HG03378 (cell line): ENCODE data around the gene PPIE.
"Not testable (repeated sequence)": the region's sequence is repeated elsewhere in the genome, so short reads cannot be mapped to it uniquely, and the experiment has no call there.

Source experiments
- ATAC-seq: cut with Tn5 transposase; IDR thresholded peaks from one replicate; pipeline ENCODE4 v1.9.1; 2021; ENCODE audit warnings: mild to moderate bottlenecking, moderate library complexity; ENCODE audit not compliant: unreplicated experiment

Gene PPIE

DNA sequence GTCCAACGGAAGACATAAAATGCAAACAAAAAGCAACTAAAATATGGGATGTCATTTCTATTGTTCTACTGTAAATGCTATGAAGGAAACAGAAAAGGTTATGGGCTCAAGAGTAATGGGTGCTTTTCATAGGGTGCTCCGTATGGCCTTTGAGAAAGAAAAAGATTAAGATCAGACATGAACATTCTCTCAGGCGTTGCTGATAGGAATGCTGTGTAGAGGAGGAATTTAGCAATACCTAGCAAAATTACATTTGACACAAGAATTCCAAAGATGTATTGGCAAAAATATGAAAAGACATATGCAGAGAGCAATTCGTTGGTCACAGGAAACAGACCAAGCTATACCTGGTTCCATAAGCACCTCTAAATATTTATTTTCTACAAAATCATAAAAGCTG lies 38.2 kb downstream of the PPIE start:
- ATAC-seq: no peak

DNA sequence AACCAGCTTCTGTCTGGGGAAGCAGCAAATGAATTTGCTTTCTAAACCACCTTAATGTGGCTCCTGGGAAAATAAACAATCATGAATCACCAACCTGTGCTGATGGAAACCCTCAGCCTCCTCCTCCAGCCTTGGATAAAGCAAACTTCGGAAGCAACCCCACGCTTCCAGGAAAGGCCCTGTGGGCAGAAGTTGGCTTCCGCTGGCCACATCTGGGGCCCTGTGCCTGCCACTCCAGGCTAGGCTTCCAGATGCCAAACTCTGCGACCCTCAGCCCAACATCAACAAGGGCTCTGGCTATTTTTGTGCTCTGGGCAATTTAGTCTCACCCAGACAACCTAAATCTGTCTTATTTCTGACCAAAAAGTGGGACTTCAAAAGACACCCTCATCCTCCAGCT lies 38.6 kb downstream of the PPIE start:
- no peak for ATAC-seq

DNA sequence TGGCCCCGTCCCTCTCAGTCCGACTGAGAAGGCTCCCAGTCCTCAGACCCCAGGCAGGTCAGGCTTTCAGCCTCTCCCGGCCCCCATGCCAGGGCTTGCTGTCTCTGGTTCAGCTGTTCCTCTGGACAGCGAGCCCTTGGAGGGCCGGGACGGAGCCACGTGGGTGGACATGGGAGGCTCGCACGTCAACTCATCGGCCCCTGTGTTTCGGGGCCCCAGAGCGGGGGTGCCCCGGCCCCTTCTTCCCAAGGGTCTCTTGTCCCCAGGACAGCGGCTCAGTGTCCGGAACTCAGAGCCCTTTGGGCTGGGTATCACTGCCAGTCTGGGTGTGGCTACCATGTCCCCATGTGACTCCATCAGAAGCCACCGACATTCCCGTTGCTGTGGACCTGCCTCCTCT lies 39.2 kb downstream of the PPIE start:
- not testable (repeated sequence) for ATAC-seq

DNA sequence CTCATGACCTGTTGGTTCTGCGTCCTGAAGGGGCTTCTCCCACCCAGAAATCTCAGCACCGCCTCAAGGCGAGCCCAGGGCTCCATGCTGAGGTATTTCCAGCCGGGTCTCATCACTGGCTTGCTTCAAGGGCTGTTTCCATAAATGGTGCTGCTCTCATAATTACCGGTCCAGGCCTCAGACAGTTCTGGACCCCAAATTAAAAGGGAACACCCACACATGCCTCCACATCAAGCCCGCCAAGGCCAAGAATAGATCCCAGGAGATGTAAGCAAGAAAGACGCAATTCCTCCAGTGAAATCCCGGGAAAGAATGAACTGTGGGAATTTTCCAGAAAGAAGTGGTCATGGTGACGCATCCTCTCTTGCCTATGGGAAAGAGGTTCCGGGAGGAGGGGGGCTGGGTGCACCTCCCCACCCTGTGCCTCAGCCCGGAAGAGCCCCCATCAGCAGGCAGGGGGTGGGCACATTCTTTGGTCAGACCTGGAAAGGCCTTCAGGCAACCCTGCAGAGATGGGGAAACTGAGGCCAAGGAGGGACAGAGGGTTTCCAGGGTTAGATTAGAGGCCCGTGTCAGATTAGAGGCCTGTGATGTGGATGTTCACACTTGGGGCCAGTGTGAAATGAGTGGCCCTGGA lies 39.9 kb downstream of the PPIE start:
- ATAC-seq: not testable (repeated sequence)

DNA sequence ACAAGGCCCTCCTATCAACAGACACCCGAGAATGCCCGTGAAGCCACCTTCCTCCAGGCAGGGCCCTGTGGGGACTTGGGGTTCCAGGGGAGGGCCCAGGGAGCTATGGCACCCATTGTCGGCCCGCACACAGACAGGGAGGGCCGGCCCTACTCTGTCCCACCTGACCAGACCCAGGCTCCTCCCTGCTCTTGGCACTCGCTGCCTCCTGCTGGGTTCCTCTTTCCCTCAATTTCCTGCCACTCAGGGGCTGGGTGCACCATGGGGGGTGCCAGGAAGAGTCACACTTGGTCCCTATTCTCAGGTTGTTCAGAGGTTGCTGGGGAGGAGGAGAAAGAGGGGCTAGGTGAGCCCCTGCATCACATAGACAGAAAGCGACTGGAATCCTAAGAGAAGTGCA lies 40.5 kb downstream of the PPIE start:
- no peak for ATAC-seq

DNA sequence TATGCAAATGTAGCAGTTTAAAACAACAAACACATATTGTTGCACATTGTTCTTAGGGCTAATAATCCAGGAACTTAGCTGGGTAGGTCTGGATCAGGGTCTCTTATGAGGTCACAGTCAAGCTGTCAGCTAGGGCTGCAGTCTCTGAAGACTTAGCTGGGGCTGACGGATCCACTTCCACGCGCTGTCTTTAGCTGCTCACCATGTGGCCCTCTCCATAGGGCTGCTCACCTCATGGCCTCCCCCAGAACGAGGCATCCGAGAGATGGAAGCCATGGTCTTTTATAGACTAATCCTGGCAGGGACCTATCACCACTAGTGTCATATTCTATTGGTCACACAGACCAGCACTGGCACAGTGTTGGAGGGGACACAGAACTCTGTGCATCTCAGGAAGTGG lies 41.1 kb downstream of the PPIE start:
- ATAC-seq: no peak

DNA sequence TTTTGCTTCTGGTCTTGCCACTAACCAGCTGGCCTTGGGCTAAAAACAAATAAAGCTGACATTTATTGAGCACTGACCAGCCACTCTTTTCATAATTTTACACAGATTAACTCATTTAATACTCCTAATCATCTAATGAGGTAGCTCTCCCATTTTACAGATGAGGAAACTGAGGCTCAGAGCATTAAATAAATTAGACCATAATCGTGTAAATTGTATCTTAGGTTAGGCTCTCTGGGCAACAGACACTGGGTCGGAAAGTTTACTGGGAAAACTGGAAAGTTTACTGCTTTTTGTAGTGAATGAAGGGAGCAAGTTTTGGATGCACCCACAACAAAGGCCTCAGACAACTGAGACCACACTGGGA lies 42.6 kb downstream of the PPIE start:
- no peak for ATAC-seq

DNA sequence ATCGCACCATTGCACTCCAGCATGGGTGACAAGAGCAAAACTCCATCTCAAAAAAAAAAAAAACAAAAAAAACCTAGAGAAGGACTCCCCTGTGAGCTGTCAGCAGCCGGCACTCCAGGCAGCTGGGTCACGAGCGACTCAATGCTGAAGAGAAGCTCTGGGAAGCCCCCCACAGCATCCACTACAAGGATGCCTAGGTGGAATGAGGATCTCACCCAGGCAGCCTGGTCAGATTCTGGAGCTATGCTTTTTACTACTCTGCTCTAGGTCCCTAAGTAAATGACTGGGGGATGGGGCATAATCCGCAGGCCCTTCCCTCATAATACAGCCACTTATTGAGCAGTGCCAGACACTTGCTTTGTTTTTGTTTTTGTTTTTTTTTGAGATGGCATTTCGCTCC lies 43.4 kb downstream of the PPIE start:
- ATAC-seq: no peak

DNA sequence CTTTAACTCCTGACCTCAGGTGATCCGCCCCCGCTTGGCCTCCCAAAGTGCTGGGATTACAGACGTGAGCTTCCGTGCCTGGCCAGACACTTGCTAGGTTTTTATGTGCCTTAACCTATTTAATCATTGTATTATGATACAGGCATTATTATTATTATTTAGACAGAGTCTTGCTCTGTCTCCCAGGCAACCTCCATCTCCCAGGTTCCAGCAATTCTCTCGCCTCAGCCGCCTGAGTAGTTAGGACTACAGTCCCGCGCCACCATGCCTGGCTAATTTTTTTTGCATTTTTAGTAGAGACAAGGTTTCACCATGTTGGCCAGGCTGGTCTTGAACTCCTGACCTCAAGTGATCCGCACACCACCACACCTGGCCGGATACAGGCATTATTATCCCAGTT lies 44.0 kb downstream of the PPIE start:
- ATAC-seq: not testable (repeated sequence)

DNA sequence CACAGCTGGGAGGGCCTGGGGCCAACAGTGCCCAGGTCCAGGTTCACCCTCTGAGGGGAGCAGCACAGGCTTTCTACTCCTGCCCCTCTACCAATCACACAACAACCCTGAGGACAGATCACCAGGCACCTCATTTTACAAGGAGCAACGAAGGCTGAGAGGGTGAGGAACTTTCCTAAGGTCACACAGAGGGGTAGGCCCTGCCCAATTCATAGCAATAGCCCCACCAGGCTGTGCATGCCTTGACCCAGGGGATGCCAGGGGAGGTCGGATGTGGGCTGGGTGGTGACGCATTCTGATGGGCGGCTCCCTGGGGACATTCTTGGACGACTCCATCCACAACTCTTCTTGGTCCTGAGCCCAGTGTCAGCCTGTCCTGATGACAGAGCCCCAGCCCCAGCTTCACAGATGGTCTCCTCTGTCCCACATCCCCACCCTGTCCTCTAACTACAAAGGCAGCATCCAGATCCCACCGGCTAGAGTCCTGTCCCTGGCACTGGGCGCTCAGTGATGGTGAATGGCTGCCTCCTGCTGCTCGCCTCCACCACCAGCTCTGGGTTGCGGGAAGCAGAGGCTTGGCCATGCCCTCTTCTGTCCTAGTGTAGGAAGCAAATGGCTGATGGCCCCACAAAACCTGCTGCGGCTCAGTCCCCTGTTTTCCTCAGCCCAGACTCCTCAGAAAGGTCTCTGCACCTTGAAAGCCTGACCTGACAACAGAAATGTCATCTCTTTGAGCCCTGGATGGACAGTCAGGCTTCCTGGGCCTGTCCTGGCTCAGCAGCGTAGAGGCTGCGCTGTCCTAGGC lies 47.8 kb downstream of the PPIE start:
- not testable (repeated sequence) for ATAC-seq

DNA sequence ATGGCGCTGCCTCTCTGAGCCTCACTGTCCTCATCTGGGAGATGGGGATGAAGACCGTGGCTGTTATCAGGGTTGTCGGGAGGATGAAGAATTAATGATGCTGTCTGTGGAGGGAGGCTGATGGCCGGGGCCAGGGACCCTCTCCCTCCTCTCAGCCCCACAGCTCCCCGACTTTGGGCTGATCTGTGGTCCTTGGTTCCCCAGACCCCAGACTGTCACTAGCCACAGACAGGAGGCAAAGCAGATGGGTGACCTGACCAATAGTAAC lies 48.4 kb downstream of the PPIE start:
- not testable (repeated sequence) for ATAC-seq

DNA sequence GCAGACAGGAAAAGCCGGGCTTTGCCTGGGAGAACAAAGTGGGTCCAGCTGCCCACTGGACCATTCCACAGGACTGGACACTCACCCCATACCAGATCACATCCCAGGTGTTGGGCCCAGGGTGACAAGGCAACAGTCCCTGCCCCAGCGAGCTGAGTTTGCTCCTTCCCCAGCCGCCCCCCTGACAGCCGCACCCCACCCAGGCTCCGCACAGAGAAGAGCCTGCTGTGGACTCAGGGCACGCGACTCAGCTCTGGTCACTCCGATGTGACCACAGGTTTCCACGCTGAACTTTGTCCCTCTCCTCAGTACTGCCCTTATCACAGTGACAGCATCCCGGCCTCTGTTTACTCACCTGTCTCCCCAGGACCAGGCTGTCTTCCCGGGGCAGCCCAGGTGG lies 48.8 kb downstream of the PPIE start:
- ATAC-seq: no peak

DNA sequence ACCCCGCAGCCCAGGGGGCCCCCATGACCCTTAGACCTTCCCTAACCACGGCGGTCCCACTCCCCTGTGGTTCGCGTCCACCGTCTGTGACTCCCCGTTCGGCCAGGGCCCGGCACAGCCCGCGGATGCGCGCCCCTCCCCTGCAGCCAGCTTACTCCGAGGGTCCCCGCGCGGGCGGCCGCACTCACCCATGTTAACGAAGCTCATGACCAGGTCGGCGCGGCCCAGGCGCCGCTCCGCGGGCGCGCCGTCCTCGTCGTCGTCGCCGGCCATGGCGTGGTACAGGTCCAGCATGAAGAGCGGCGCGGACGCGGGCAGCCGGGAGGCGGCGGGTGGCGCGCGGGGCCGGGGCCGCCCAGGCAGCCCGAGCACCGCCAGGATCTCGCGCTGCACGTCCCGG lies 49.3 kb downstream of the PPIE start:
- ATAC-seq: not testable (repeated sequence)

DNA sequence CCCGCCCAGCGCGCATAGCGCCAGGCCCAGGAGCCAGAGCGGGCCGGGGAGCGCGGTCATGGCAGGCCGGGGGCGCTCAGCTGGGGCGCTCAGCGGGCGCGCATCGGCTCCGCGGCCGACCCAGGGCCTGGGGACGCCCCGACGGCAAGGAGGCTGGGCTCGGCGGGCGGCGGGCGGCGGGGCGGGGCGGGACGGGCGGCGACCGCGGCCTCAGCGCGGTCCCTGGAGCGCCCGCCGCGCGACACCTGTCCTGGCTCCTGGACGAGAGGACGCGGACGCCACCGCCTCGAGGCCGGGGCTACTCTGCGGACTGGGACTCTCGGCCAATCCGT lies 49.7 kb downstream of the PPIE start:
- ATAC-seq: no peak

DNA sequence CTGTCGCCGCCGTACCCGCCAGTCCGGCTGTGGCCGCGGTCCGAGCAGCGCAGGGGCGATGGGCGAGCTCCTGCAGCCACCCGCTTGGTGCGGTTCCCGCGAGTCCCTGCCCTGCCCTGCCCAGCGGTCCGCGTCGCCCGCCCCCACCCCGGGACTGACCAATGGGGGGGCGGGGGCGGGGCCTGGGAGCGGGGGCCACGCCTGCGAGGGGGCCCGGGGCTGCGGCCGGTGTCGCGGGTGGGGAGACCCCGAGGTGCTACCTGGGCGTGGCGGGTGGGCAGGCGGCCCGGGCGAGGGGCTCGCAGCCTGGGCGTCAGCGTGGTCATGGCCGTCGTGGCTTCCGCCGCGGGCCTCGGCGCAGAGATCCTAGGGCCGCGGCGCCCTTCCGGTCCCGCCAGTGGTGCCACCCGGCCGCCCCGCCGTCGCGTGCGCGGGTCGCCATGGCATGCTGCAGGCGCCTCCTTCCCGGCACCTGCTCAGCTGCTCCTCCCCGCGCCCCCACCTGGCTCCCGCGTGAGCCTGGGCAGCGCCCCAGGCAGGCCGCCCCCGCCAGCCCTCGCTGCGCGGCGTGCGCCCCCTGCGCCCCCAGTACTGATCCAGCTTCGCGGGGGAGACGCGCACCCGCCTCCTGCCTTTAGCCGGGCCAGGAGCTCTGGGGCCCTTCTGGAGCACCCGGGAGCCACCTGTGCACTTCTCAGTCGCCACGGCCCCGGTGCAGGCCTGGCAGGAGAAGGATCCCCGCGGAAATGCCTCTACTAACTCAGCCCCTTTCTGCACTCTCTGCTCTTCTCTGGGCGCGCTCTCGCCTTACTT lies 50.3 kb downstream of the PPIE start, which contains the start of gene BMP8B:
TSS of gene BMP8B (minus strand) at position 108 of the 813 bp plus-strand sequence. CDS start 380 bp downstream, outside the sequence.
- no peak for ATAC-seq

DNA sequence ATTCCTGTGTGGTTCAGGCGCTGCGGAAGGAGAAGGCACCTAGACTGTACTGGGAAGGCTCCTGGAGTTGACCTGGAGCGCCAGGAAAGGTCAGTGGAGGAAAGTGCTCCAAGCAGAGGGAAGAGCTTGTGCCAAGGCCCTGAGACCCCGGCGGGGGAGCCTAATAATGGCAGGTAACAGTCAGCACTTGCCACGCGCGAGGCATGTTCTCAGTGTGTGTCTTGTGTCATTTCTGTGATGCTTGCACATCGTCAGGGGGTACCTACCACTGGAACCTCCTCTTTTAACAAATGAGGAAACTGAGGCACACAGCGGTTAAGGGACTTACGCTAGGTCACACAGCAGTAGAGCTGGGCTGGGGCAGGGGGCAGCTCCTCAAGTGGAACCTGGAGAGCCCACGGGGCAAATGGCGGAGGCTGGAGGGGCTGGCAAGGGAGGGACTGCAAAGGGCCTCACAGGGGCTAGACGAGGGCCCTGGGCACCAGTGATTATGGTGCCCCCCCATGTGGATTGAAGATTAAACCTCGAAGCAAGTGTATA lies 51.0 kb downstream of the PPIE start:
- no peak for ATAC-seq

DNA sequence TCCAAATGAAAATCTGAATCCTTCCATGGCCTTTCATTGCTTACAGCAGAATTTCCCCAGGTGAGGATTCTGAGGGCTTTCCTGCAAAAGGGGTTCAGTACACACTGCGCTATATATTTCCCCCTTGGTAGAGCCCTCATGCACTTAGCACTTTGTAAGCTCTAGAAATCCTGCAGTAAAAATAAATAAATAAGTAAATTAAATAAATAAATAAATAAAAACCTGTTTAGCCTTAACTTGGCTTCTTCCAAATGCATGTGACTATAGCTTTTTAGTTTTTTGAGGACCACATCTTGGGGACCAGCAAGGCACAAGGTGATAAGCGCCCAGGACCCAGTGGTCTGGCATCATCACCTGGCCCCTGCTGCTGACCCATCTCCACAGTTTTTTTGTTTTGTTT lies 53.2 kb downstream of the PPIE start:
- no peak for ATAC-seq

DNA sequence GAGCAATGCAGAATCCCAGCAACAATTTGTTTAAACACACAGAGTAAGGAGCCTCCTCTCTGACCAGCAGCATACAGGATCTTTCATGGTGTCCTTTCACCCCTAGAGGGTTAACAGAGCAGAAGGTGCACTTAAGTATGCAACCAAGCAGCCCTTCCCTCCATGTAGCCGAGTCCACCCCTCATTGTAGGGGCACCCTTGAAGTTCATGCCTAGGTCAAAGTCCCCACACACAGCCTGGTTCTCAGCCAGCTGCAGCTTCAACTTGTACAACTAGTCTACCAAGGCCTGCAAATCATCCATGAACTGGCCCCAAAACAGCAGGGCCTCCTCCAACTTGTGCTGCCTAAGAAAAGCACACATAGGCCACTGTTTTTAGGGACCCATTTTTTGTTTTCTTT lies 57.0 kb downstream of the PPIE start:
- no peak for ATAC-seq

DNA sequence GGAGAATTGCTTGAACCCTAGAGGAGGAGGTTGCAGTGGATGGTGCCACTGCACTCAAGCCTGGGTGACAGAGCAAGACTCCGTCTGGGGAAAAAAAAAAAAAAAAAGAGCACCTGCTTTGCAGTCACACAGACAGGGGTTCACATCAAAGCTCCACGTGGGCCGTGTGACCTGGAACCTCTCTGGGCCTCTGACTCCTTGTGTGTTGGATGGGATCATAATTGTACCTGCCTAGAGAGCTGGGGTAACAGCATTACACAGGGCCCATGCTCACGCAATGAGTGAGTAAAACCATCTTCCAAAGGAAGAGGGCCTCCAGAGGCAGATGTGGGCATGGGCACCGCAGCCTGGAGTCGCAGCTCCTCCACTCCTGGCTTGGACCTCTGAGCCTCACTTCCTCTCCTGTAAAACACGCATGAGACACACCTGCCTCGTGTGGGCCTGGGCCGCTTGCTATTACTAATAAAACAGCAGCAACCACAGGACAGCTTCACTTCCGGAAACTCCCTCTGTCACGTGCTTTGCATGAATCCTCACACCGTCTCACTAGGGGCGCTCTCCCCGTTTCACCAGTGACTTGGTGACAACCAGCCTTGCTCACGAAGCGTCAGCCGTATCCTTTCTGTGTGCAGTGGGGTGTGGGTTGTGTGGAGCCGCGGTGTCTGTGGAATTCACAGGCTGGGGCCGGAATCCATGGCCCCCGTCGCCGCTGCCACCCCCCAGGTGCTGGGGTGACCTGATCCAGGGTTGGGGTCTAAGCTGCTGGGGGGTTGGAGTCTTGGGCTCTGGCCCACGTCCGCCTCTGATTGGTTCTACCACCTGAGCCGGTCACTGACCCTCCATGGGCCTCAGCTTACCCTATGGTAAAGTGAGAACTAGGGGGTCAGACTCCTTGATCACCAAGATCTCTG lies 60.4 kb downstream of the PPIE start:
- peak; percentile 90 for ATAC-seq

DNA sequence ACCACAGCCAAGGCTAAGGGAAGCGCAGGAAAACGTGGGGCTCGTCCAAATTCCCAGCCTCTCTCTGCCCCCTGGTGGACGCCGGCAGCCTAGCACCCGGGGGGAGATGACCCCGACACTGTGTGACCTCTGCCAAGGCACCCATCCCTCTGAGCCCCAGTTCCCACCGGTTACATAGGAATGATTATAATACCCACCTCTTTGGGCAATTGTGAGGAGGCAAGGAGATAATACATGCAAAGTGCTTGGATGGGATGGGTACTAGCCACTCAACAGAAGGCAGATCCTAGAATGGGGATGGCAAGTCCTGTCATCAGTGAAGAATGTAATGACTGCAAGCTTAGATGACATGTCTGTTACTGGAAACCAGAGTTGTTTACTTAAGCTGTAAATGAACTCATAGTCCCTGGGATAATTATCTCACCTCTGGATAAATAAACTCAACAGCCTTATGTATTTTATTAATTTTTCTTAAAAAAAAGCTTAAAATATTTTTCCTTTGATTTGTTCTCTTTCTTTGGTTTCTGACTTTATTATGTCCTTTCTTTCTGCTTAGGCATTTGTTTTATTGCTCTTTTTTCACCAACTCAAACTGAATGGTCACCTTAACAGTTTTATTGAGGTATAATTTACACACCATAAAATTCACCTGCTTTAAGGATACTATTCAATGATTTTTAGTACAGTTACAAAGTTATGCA lies 61.2 kb downstream of the PPIE start:
- ATAC-seq: peak; percentile 51
